Liver (tissue), 3 donors: Measurements from ENCODE around the gene CRB1.

Experiments used
- CTCF ChIP-seq: fragments of 150-350 bp; IDR thresholded peaks from 2 replicates; pipeline ENCODE4 v1.5.1; 2017; ENCODE audit warnings: improper control_type of control experiment, low read depth, low read length; ENCODE audit not compliant: missing input control
- FOXA1 ChIP-seq: IDR thresholded peaks from 2 replicates; pipeline ENCODE4 v1.6.1; 2016; ENCODE audit warnings: antibody characterized with exemption
- GABPA ChIP-seq, 2 donors: IDR thresholded peaks in 1 of 2; conservative IDR thresholded peaks in 1 of 2; 2 replicates each; pipeline ENCODE4 v1.6.1; 2016; ENCODE audit warnings: antibody characterized with exemption in 2 of 2, mild to moderate bottlenecking in 1 of 2, moderate library complexity in 1 of 2
- JUND ChIP-seq, 2 donors: IDR thresholded peaks; 2 replicates each; pipeline ENCODE4 v1.6.1; 2016; ENCODE audit warnings: antibody characterized with exemption in 2 of 2
- RAD21 ChIP-seq, 2 donors: IDR thresholded peaks; 2 replicates each; pipeline ENCODE4 v1.6.1; 2016; ENCODE audit warnings: antibody characterized with exemption in 2 of 2, mild to moderate bottlenecking in 2 of 2
- REST ChIP-seq: IDR thresholded peaks from 2 replicates; pipeline ENCODE4 v1.6.1; 2016; ENCODE audit warnings: antibody characterized with exemption, mild to moderate bottlenecking
- SP1 ChIP-seq: IDR thresholded peaks from 2 replicates; pipeline ENCODE4 v1.6.1; 2018; ENCODE audit warnings: antibody characterized with exemption, mild to moderate bottlenecking
- TAF1 ChIP-seq: conservative IDR thresholded peaks from 2 replicates; pipeline ENCODE4 v1.6.1; 2016; ENCODE audit warnings: antibody characterized with exemption, mild to moderate bottlenecking
- ZBTB33 ChIP-seq: IDR thresholded peaks from 2 replicates; pipeline ENCODE4 v1.6.1; 2016; ENCODE audit warnings: antibody characterized with exemption
- TF ChIP-seq, protein P1 (sequence below): IDR thresholded peaks from 2 replicates; pipeline ENCODE4 v1.6.1; 2016; ENCODE audit warnings: antibody characterized with exemption
- donor health status: healthy.
- donor health status: healthy.

DNA sequence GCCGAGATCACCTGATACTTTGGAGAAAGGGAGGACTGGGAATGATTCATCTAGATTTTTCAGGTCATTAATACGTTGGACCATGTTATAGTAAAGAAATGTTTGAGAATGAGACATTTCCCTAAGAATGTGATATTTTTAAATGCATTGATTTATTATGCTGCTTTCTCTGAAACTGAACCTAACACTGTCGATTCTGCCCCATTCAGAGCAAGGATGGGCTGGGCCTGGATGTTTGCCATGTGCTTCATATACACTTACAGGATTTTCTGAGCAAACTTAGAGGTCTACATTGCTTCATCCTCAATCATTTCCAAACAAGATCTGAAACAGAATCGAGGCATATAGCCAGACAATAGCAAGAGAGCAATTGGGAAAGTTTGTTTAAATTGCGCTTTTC is 183.3 kb downstream of the CRB1 start:
- TF ChIP-seq CTCF (no peak), GABPA (IDR thresholded peaks at IDR 0.05 in 1 of 2, conservative IDR thresholded peaks at IDR 0.05 in 1 of 2) (no peak), SP1 (no peak), JUND (IDR thresholded peaks at IDR 0.05) (no peak), ZBTB33 (no peak), RAD21 (IDR thresholded peaks at IDR 0.05) (no peak), FOXA1 (no peak), REST (no peak), TAF1 (no peak)
- TF ChIP-seq, protein P1, sequence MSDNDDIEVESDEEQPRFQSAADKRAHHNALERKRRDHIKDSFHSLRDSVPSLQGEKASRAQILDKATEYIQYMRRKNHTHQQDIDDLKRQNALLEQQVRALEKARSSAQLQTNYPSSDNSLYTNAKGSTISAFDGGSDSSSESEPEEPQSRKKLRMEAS = no peak
